Measurements from ENCODE around the gene DSE.

- TF ChIP-seq CTCF (IDR thresholded peaks at IDR 0.05) (no peak), POLR2A (IDR thresholded peaks at IDR 0.05) (no peak)
Measured at GRCh38 chr6:116369540-116369939, 1.2 kb upstream of the DSE start.
